C4-2B (cell line): ENCODE measurements around the gene RAB36.

Experiments
- CTCF ChIP-seq: fragments of 450-650 bp; conservative IDR thresholded peaks from 2 replicates; pipeline ENCODE4 v1.5.1; 2017; ENCODE audit warnings: mild to moderate bottlenecking
- ZFX ChIP-seq: fragments of 450-650 bp; IDR thresholded peaks from 2 replicates; pipeline ENCODE4 v1.6.1; 2017

- TF ChIP-seq CTCF (no peak), ZFX (no peak)
Measured at GRCh38 chr22:23117275-23117674, 28.0 kb upstream of the RAB36 start.
